ENCODE results near the gene RYR1.

Gene RYR1

DNA sequence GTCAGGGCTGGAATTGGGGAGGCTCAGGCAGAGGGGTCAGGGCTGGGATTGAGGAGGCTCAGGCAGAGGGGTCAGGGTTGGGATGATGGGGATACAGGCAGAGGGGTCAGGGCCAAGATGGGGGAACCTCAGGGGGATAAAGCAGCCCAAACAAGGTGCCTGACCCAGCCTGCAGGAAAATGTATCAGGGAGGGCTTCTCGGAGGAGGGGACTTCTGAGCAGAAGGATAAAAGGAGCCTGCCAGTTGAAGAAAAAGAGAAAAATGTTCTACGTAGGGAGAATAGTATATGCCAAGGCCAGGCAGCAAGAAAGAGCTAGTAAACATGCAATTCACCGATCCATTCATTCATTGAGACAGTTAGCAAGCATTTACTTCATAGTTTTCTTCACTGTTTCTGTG lies 99.4 kb downstream of the RYR1 start:
- Histone ChIP-seq H3K9me3 (ENCODE audit: control extremely low read depth in 1 of 5, control insufficient read depth in 4 of 5, insufficient read depth in 2 of 5, low read depth in 1 of 5, low read length in 4 of 5) (peaks cover 0 to 13% (median 11%) of the 10 kb centered on the region in 5 experiments), H3K36me3 (ENCODE audit: control insufficient read depth in 4 of 4, insufficient read depth in 4 of 4, low read length in 3 of 4) (no peaks in the 10 kb centered on the region), H3K4me3 (ENCODE audit: control insufficient read depth in 1 of 7, extremely low read depth in 1 of 7, insufficient read depth in 4 of 7, low read depth in 2 of 7, low read length in 6 of 7) (no peak overlapping the region), H3K27me3 (replicated peaks in 2 of 5; ENCODE audit: control insufficient read depth in 4 of 5, insufficient read depth in 5 of 5, low read length in 4 of 5) (peaks cover 0 to 16% (median 0%) of the 10 kb centered on the region in 5 experiments), H3K27ac (ENCODE audit: insufficient read depth in 1 of 2, low read depth in 1 of 2, low read length in 2 of 2, poor library complexity in 1 of 2, severe bottlenecking in 2 of 2) (no peak overlapping the region), H3K4me1 (ENCODE audit: control extremely low read depth in 1 of 4, control insufficient read depth in 4 of 4, insufficient read depth in 4 of 4, low read length in 3 of 4) (peaks cover 0 to 2% (median 0%) of the 10 kb centered on the region in 4 experiments)
- ChIA-PET POLR2A (no interaction called here), CTCF (interaction anchor here (0.8 to 0.9 kb wide), 2 partner anchors 11 to 17 kb away, joined by 3 read pairs; no protein-coding TSS in a partner anchor)
- WGBS (ENCODE audit: insufficient coverage) = 100% methylated on average over 2 of the region's 3 CpGs
- DNase-seq = no peak

DNA sequence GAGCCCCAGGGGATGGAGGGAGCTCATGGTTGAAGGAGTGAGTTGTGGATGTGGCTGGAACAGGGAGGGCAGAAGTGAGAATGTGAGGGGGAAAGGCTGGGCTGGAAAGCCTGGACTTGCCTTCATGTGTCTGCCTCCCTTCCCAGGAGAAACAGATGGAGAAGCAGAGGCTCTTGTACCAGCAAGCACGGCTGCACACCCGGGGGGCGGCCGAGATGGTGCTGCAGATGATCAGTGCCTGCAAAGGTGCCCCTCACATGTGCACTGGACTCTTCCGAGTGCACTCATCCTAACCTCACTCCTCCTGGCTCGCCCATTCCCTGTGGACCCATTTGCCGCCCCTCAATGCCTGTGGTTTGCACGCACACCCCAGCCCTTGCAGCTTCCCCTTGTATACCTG lies 101.1 kb downstream of the RYR1 start:
- Histone ChIP-seq H3K27ac (ENCODE audit: insufficient read depth in 1 of 2, low read depth in 1 of 2, low read length in 2 of 2, poor library complexity in 1 of 2, severe bottlenecking in 2 of 2) (no peak overlapping the region), H3K4me3 (ENCODE audit: control insufficient read depth in 1 of 7, extremely low read depth in 1 of 7, insufficient read depth in 4 of 7, low read depth in 2 of 7, low read length in 6 of 7) (no peak overlapping the region), H3K27me3 (replicated peaks in 2 of 5; ENCODE audit: control insufficient read depth in 4 of 5, insufficient read depth in 5 of 5, low read length in 4 of 5) (peaks cover 0 to 16% (median 0%) of the 10 kb centered on the region in 5 experiments), H3K36me3 (ENCODE audit: control insufficient read depth in 4 of 4, insufficient read depth in 4 of 4, low read length in 3 of 4) (no peaks in the 10 kb centered on the region), H3K4me1 (ENCODE audit: control extremely low read depth in 1 of 4, control insufficient read depth in 4 of 4, insufficient read depth in 4 of 4, low read length in 3 of 4) (peaks cover 0 to 16% (median 4%) of the 10 kb centered on the region in 4 experiments), H3K9me3 (ENCODE audit: control extremely low read depth in 1 of 5, control insufficient read depth in 4 of 5, insufficient read depth in 2 of 5, low read depth in 1 of 5, low read length in 4 of 5) (peaks cover 0 to 13% (median 11%) of the 10 kb centered on the region in 5 experiments)
- POLR2A ChIA-PET = interaction anchor here (1.3 kb wide), 1 partner anchor 21 kb away, joined by 3 read pairs; no protein-coding TSS in a partner anchor
- DNase-seq = no peak
- 90% methylated on average over 4 of the region's 8 CpGs for WGBS (ENCODE audit: insufficient coverage)
- CTCF ChIA-PET = no interaction called here

DNA sequence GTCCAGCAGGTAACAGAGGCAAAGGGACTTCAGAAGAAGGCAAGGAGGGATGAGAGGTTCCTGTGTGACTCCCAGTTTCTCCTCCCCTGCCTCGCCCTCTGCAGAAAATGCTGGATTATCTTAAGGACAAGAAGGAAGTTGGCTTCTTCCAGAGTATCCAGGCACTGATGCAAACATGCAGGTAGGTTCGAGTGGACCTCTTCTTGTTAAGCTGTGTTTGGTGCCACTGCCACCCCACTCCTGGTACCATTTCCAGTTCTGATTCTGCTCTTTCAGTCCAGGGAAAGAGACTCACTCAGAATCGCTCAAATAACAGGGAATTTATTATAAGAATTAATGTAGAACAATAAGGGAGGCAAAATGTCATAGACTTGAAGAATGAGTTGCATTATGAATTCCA lies 101.7 kb downstream of the RYR1 start:
- DNase-seq = no peak
- no peak overlapping the region for H3K27ac ChIP-seq (ENCODE audit: insufficient read depth in 1 of 2, low read depth in 1 of 2, low read length in 2 of 2, poor library complexity in 1 of 2, severe bottlenecking in 2 of 2)
- H3K9me3 ChIP-seq (ENCODE audit: control extremely low read depth in 1 of 5, control insufficient read depth in 4 of 5, insufficient read depth in 2 of 5, low read depth in 1 of 5, low read length in 4 of 5) = peaks cover 0 to 13% (median 11%) of the 10 kb centered on the region in 5 experiments
- ChIA-PET POLR2A (interaction anchor here (1.3 kb wide), 1 partner anchor 22 kb away, joined by 3 read pairs; no protein-coding TSS in a partner anchor), CTCF (no interaction called here)
- H3K4me3 ChIP-seq (ENCODE audit: control insufficient read depth in 1 of 7, extremely low read depth in 1 of 7, insufficient read depth in 4 of 7, low read depth in 2 of 7, low read length in 6 of 7) = no peak overlapping the region
- no peaks in the 10 kb centered on the region for H3K36me3 ChIP-seq (ENCODE audit: control insufficient read depth in 4 of 4, insufficient read depth in 4 of 4, low read length in 3 of 4)
- 100% methylated on average over 2 of the region's 3 CpGs for WGBS (ENCODE audit: insufficient coverage)
- H3K4me1 ChIP-seq (ENCODE audit: control extremely low read depth in 1 of 4, control insufficient read depth in 4 of 4, insufficient read depth in 4 of 4, low read length in 3 of 4) = peaks cover 0 to 16% (median 4%) of the 10 kb centered on the region in 4 experiments
- peaks cover 0 to 16% (median 0%) of the 10 kb centered on the region in 5 experiments for H3K27me3 ChIP-seq (replicated peaks in 2 of 5; ENCODE audit: control insufficient read depth in 4 of 5, insufficient read depth in 5 of 5, low read length in 4 of 5)

DNA sequence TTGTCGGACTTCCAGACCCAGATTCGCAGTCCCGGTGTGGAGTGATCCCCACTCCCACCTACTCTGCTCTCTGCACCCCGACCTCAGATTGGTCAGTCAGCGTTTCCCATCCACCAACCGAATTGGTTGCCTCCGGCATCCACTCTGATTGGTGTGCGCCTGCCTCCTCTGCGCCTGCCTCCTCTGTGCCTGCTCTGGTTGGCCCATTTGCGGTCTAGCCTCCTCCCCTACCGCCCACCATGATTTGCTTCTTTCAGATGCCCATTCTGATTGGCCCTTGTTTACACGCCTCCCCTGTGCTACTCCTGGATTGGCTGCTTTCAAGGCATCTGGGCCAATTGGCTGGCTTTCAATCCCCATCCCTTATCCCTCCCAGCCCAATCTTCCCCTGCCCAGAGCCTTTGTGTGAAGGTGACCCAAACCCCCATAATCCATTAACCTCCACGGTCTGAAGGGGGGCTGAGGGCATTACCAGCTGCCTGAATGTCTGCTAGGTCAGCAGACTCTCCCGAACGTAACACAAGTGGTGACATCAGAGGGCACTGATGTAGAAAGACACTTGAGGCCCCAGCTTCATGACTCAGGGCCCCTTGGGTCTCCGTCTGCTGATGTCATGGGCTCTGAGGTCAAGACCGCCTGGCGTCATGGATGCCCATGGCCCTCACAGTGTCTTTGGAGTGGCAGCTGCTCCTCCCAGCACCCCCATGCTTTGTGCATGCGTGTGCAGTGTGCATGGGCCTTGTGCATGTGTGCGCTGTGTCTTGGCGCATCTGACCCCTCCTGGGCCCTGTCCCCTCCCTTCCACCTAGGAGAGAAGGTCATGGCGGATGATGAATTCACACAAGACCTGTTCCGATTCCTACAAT lies 103.8 kb downstream of the RYR1 start:
- peaks cover 0 to 16% (median 4%) of the 10 kb centered on the region in 4 experiments for H3K4me1 ChIP-seq (ENCODE audit: control extremely low read depth in 1 of 4, control insufficient read depth in 4 of 4, insufficient read depth in 4 of 4, low read length in 3 of 4)
- H3K27me3 ChIP-seq (replicated peaks in 2 of 5; ENCODE audit: control insufficient read depth in 4 of 5, insufficient read depth in 5 of 5, low read length in 4 of 5) = peaks cover 0 to 16% (median 0%) of the 10 kb centered on the region in 5 experiments
- H3K4me3 ChIP-seq (ENCODE audit: control insufficient read depth in 1 of 7, extremely low read depth in 1 of 7, insufficient read depth in 4 of 7, low read depth in 2 of 7, low read length in 6 of 7) = no peak overlapping the region
- no peaks in the 10 kb centered on the region for H3K36me3 ChIP-seq (ENCODE audit: control insufficient read depth in 4 of 4, insufficient read depth in 4 of 4, low read length in 3 of 4)
- H3K9me3 ChIP-seq (ENCODE audit: control extremely low read depth in 1 of 5, control insufficient read depth in 4 of 5, insufficient read depth in 2 of 5, low read depth in 1 of 5, low read length in 4 of 5) = peaks cover 0 to 13% (median 11%) of the 10 kb centered on the region in 5 experiments
- 96% methylated on average over 21 of the region's 23 CpGs for WGBS (ENCODE audit: insufficient coverage)
- POLR2A ChIA-PET = no interaction called here
- H3K27ac ChIP-seq (ENCODE audit: insufficient read depth in 1 of 2, low read depth in 1 of 2, low read length in 2 of 2, poor library complexity in 1 of 2, severe bottlenecking in 2 of 2) = no peak overlapping the region
- CTCF ChIA-PET = no interaction called here
- DNase-seq = no peak

DNA sequence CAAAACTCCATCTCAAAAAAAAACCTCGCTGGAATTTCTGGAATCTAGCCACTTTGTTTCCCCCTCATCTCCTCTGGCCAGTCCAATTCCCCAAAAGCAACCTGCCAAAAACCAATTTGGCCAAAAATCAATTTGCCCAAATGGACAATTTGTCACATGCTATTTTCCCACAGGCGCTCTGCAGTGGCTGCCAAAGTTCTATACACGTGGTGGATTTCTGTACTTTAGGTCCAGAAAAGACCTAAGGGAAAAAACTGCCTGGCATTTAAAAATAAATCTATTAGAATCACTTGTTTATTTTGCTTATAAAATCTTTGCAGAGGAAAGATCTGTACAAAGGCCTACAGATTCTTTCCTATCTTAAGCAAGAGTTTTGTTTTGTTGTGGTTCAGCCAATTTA lies 104.9 kb downstream of the RYR1 start:
- Histone ChIP-seq H3K4me1 (ENCODE audit: control extremely low read depth in 1 of 4, control insufficient read depth in 4 of 4, insufficient read depth in 4 of 4, low read length in 3 of 4) (peaks cover 0 to 16% (median 4%) of the 10 kb centered on the region in 4 experiments), H3K27me3 (replicated peaks in 2 of 5; ENCODE audit: control insufficient read depth in 4 of 5, insufficient read depth in 5 of 5, low read length in 4 of 5) (peaks cover 0 to 16% (median 0%) of the 10 kb centered on the region in 5 experiments), H3K36me3 (ENCODE audit: control insufficient read depth in 4 of 4, insufficient read depth in 4 of 4, low read length in 3 of 4) (no peaks in the 10 kb centered on the region), H3K4me3 (ENCODE audit: control insufficient read depth in 1 of 7, extremely low read depth in 1 of 7, insufficient read depth in 4 of 7, low read depth in 2 of 7, low read length in 6 of 7) (no peak overlapping the region), H3K9me3 (ENCODE audit: control extremely low read depth in 1 of 5, control insufficient read depth in 4 of 5, insufficient read depth in 2 of 5, low read depth in 1 of 5, low read length in 4 of 5) (peaks cover 0 to 13% (median 11%) of the 10 kb centered on the region in 5 experiments), H3K27ac (ENCODE audit: insufficient read depth in 1 of 2, low read depth in 1 of 2, low read length in 2 of 2, poor library complexity in 1 of 2, severe bottlenecking in 2 of 2) (no peak overlapping the region)
- DNase-seq = no peak
- POLR2A ChIA-PET = no interaction called here
- CTCF ChIA-PET = no interaction called here
- WGBS (ENCODE audit: insufficient coverage) = 100% methylated on average over 1 of the region's 3 CpGs

DNA sequence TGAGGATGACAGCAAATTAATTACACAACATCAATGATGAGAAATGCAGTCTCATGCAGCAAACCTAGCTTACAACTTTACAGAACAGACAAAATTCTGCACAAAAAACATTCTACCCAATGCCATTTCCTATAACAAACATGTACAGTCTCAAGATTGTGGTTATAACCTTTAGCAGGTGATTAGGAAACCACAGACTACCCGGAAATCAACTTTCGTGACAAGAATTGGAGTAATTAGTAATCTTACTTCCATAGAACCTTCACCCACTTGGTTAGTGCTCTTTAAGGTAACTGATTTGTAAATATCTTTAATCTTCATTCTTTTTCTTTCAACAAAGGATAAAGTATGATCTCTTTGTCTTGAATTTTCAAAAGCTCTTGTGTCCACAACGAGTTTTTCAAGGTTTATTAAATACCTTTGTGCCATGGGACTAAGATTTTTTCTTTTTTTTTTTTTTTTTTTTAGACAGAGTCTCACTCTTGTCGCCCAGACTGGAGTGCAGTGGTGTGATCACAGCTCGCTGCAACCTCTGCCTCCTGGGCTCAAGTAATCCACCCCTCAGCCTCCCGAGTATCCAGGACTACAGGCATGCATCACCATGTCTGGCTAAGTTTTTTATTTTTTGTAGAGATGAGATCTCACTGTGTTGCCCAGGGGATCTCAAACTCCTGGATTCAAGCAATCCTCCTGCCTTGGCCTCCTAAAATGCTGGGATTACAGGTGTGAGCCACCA lies 105.5 kb downstream of the RYR1 start:
- H3K4me1 ChIP-seq (ENCODE audit: control extremely low read depth in 1 of 4, control insufficient read depth in 4 of 4, insufficient read depth in 4 of 4, low read length in 3 of 4) = peaks cover 0 to 16% (median 4%) of the 10 kb centered on the region in 4 experiments
- no peak overlapping the region for H3K4me3 ChIP-seq (ENCODE audit: control insufficient read depth in 1 of 7, extremely low read depth in 1 of 7, insufficient read depth in 4 of 7, low read depth in 2 of 7, low read length in 6 of 7)
- no peaks in the 10 kb centered on the region for H3K36me3 ChIP-seq (ENCODE audit: control insufficient read depth in 4 of 4, insufficient read depth in 4 of 4, low read length in 3 of 4)
- peaks cover 0 to 13% (median 11%) of the 10 kb centered on the region in 5 experiments for H3K9me3 ChIP-seq (ENCODE audit: control extremely low read depth in 1 of 5, control insufficient read depth in 4 of 5, insufficient read depth in 2 of 5, low read depth in 1 of 5, low read length in 4 of 5)
- WGBS (ENCODE audit: insufficient coverage) = no CpG with 5 or more reads among the region's 6 CpGs
- DNase-seq = peak; percentile 22 to 64 (median 54)
- H3K27me3 ChIP-seq (replicated peaks in 2 of 5; ENCODE audit: control insufficient read depth in 4 of 5, insufficient read depth in 5 of 5, low read length in 4 of 5) = peaks cover 0 to 16% (median 0%) of the 10 kb centered on the region in 5 experiments
- ChIA-PET POLR2A (no interaction called here), CTCF (no interaction called here)
- H3K27ac ChIP-seq (ENCODE audit: insufficient read depth in 1 of 2, low read depth in 1 of 2, low read length in 2 of 2, poor library complexity in 1 of 2, severe bottlenecking in 2 of 2) = no peak overlapping the region
